Activated naive CD4-positive, alpha-beta T cell (primary cell): Measurements from ENCODE around the gene RERE.

Experiments used
- DNase-seq, 4 experiments: peaks; one replicate each; lab custom pipeline; 2025; lab: John Stamatoyannopoulos, UW

The RERE gene

GRCh38 chr1:8329439-8329838 is 488.0 kb downstream of the RERE start:
- DNase-seq, result no peak

- no peak for DNase-seq
These were observed 489.2 kb downstream of the RERE start for GRCh38 chr1:8328271-8328670.

GRCh38 chr1:8326265-8326664 is 491.2 kb downstream of the RERE start:
- DNase-seq, result no peak

GRCh38 chr1:8325771-8326170 is 491.7 kb downstream of the RERE start:
- DNase-seq, result no peak

GRCh38 chr1:8324176-8324810 is 493.1 kb downstream of the RERE start:
- no peak for DNase-seq

GRCh38 chr1:8323706-8324105 is 493.7 kb downstream of the RERE start:
- no peak for DNase-seq

GRCh38 chr1:8321612-8322011 is 495.8 kb downstream of the RERE start:
- no peak for DNase-seq

GRCh38 chr1:8318436-8318835 is 499.0 kb downstream of the RERE start:
- DNase-seq, result no peak

GRCh38 chr1:8317647-8318381 is 499.6 kb downstream of the RERE start, which contains the start of gene SLC45A1:
SLC45A1 (plus strand) TSS chr1:8318114; CDS start chr1:8324330, 6,216 bp downstream.
- DNase-seq, result peak; percentile 44 to 76 (median 54)

GRCh38 chr1:8315573-8316475 is 501.6 kb downstream of the RERE start:
- no peak for DNase-seq

GRCh38 chr1:8314346-8315280 is 502.8 kb downstream of the RERE start:
- DNase-seq, result peak in 2 of 4 experiments; percentile 8 to 24

GRCh38 chr1:8313231-8313630 is 504.2 kb downstream of the RERE start:
- no peak for DNase-seq

- no peak for DNase-seq
These were observed 504.9 kb downstream of the RERE start for GRCh38 chr1:8312235-8313218.

- no peak for DNase-seq
These were observed 506.2 kb downstream of the RERE start for GRCh38 chr1:8311068-8311718.

GRCh38 chr1:8307628-8308027 is 509.8 kb downstream of the RERE start:
- no peak for DNase-seq

- DNase-seq, result no peak
These were observed 513.6 kb downstream of the RERE start for GRCh38 chr1:8303876-8304275.

- no peak for DNase-seq
These were observed 514.3 kb downstream of the RERE start for GRCh38 chr1:8303141-8303540.
